Cortex of kidney (tissue), 1 donor: Measurements from ENCODE around the gene IFNA8.
"Not testable (repeated sequence)": the region's sequence is repeated elsewhere in the genome, so short reads cannot be mapped to it uniquely, and the experiment has no call there.

Experiments used
- DNase-seq: peaks from one replicate; lab custom pipeline; 2025; lab: John Stamatoyannopoulos, UW

Gene IFNA8

GRCh38 chr9:21408817-21409216 is at the start of gene IFNA8:
IFNA8 (plus strand) TSS chr9:21409117; CDS start chr9:21409177, 60 bp downstream.
- no peak for DNase-seq

GRCh38 chr9:21362287-21362686 is 46.6 kb upstream of the IFNA8 start:
- no peak for DNase-seq

GRCh38 chr9:21367169-21367568 is 41.7 kb upstream of the IFNA8 start:
- not testable (repeated sequence) for DNase-seq

- DNase-seq: no peak
Measured at GRCh38 chr9:21367957-21368356, 41.0 kb upstream of the IFNA8 start, which contains the start of gene IFNA13. IFNA13 (minus strand) TSS chr9:21368057; CDS start chr9:21368010, 47 bp downstream.

- not testable (repeated sequence) for DNase-seq
Measured at GRCh38 chr9:21371467-21371866, 37.5 kb upstream of the IFNA8 start.

GRCh38 chr9:21381448-21382339 is 27.2 kb upstream of the IFNA8 start:
- DNase-seq: no peak

GRCh38 chr9:21383627-21384026 is 25.3 kb upstream of the IFNA8 start:
- no peak for DNase-seq

GRCh38 chr9:21385131-21385670 is 23.7 kb upstream of the IFNA8 start, which contains the start of gene IFNA2:
IFNA2 (minus strand) TSS chr9:21385398; CDS start chr9:21385329, 69 bp downstream.
- no peak for DNase-seq

GRCh38 chr9:21392270-21392669 is 16.6 kb upstream of the IFNA8 start:
- DNase-seq: no peak

GRCh38 chr9:21395778-21396717 is 12.9 kb upstream of the IFNA8 start:
- DNase-seq: no peak

- no peak for DNase-seq
Measured at GRCh38 chr9:21398955-21399489, 9.9 kb upstream of the IFNA8 start.

- DNase-seq: no peak
Measured at GRCh38 chr9:21399956-21400355, 9.0 kb upstream of the IFNA8 start.

- no peak for DNase-seq
Measured at GRCh38 chr9:21402386-21403251, 6.3 kb upstream of the IFNA8 start.

GRCh38 chr9:21404146-21404545 is 4.8 kb upstream of the IFNA8 start:
- no peak for DNase-seq

GRCh38 chr9:21412107-21412506 is 3.2 kb downstream of the IFNA8 start:
- DNase-seq: no peak

- no peak for DNase-seq
Measured at GRCh38 chr9:21413151-21413550, 4.2 kb downstream of the IFNA8 start.

- DNase-seq: no peak
Measured at GRCh38 chr9:21413624-21414023, 4.7 kb downstream of the IFNA8 start.

- no peak for DNase-seq
Measured at GRCh38 chr9:21414220-21414940, 5.5 kb downstream of the IFNA8 start.

- no peak for DNase-seq
Measured at GRCh38 chr9:21415493-21416267, 6.8 kb downstream of the IFNA8 start.
